OCI-LY1 (cell line): Measurements from ENCODE around the gene GULP1.
"Not testable (repeated sequence)": the region's sequence is repeated elsewhere in the genome, so short reads cannot be mapped to it uniquely, and the experiment has no call there.

Experiments used
- EZH2 ChIP-seq: fragments of 200-600 bp; sonication (generic), shearing (Covaris generic); IDR thresholded peaks from 2 replicates; pipeline ENCODE4 v1.8.0; 2017; ENCODE audit warnings: borderline replicate concordance, mixed run types, mild to moderate bottlenecking, antibody characterized with exemption, low read length, moderate library complexity, mixed read lengths
- TF ChIP-seq, protein P1 (sequence below): fragments of 200-600 bp; sonication (generic), shearing (Covaris generic); IDR thresholded peaks from 2 replicates; pipeline ENCODE4 v1.5.1; 2017; ENCODE audit warnings: mild to moderate bottlenecking, antibody characterized with exemption, low read length, moderate library complexity, mixed read lengths

DNA sequence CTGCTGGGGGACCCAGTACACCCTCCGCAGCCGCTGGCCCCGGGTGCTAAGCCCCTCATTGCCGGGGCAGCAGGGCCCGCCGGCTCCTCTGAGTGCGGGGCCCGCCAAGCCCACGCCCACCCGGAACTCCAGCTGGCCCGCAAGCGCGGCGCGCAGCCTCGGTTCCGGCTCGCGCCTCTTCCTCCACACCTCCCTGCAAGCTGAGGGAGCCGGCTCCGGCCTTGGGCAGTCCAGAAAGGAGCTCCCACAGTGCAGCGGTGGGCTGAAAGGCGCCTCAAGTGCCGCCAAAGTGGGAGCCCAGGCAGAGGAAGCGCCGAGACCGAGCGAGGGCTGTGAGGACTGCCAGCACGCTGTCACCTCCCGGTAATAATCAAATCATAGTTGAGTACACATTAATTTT, 314.9 kb downstream of the GULP1 start:
- TF ChIP-seq, protein P1, sequence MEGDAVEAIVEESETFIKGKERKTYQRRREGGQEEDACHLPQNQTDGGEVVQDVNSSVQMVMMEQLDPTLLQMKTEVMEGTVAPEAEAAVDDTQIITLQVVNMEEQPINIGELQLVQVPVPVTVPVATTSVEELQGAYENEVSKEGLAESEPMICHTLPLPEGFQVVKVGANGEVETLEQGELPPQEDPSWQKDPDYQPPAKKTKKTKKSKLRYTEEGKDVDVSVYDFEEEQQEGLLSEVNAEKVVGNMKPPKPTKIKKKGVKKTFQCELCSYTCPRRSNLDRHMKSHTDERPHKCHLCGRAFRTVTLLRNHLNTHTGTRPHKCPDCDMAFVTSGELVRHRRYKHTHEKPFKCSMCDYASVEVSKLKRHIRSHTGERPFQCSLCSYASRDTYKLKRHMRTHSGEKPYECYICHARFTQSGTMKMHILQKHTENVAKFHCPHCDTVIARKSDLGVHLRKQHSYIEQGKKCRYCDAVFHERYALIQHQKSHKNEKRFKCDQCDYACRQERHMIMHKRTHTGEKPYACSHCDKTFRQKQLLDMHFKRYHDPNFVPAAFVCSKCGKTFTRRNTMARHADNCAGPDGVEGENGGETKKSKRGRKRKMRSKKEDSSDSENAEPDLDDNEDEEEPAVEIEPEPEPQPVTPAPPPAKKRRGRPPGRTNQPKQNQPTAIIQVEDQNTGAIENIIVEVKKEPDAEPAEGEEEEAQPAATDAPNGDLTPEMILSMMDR, result not testable (repeated sequence)
- not testable (repeated sequence) for TF ChIP-seq EZH2
